Mammary epithelial cell (primary cell): ENCODE data around the gene ARHGAP15.

Source experiments
- EZH2 ChIP-seq: IDR thresholded peaks from 2 replicates; pipeline ENCODE4 v1.6.1; 2012; ENCODE audit warnings: low read length, inconsistent platforms, borderline replicate concordance
- TF ChIP-seq, protein P1 (sequence below), 2 donors: IDR thresholded peaks in 1 of 2; conservative IDR thresholded peaks in 1 of 2; 2 replicates each; pipeline ENCODE4 v1.5.1; 2011 to 2012; ENCODE audit warnings: inconsistent platforms in 2 of 2, low read length in 2 of 2, mild to moderate bottlenecking in 2 of 2, control low read depth in 1 of 2, low read depth in 1 of 2; ENCODE audit not compliant: insufficient read depth in 1 of 2; ENCODE audit errors: extremely low read depth in 1 of 2

DNA sequence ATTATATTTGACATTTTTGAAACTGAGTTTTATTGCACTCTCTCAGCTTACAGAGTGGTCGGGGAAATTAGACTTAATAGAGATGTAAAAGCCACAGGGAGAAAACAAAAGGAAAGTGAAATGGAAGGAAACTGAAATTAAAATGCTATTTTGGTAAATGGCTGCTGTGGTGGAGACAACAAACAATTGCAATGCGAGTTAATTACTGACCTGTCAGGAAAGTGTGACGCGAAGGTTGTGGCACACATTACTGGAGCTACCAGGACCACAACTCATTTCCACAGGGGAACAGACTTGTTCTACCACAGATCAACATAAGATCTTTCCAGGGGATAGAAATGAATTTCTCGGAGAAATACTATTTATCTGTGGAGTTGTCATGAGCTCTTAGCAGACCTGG, 19.5 kb downstream of the ARHGAP15 start:
- TF ChIP-seq EZH2: no peak
- TF ChIP-seq, protein P1, sequence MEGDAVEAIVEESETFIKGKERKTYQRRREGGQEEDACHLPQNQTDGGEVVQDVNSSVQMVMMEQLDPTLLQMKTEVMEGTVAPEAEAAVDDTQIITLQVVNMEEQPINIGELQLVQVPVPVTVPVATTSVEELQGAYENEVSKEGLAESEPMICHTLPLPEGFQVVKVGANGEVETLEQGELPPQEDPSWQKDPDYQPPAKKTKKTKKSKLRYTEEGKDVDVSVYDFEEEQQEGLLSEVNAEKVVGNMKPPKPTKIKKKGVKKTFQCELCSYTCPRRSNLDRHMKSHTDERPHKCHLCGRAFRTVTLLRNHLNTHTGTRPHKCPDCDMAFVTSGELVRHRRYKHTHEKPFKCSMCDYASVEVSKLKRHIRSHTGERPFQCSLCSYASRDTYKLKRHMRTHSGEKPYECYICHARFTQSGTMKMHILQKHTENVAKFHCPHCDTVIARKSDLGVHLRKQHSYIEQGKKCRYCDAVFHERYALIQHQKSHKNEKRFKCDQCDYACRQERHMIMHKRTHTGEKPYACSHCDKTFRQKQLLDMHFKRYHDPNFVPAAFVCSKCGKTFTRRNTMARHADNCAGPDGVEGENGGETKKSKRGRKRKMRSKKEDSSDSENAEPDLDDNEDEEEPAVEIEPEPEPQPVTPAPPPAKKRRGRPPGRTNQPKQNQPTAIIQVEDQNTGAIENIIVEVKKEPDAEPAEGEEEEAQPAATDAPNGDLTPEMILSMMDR (conservative IDR thresholded peaks at IDR 0.05 in 1 of 2, IDR thresholded peaks at IDR 0.05 in 1 of 2; ENCODE audit: extremely low read depth in 1 of 2, insufficient read depth in 1 of 2, low read depth in 1 of 2, low read length in 2 of 2): no peak
